Fibroblast of lung (primary cell): ENCODE data around the gene CD84. TPM values are rescaled to one million over a fixed set of nuclear protein-coding genes. Genes with fewer than 3 reads are reported as not detected.

ENCODE experiments used
- DNase-seq, 2 donors: peaks; one replicate each; pipeline versions ENCODE4 v3.0.0 to v3.0.0-alpha.2; 2010; ENCODE audit warnings: low read depth in 2 of 2
- H2AFZ ChIP-seq: 2 replicates; pipeline ENCODE4 v1.5.1; 2012; ENCODE audit warnings: low read length, control low read depth, inconsistent platforms
- H3K27ac ChIP-seq: 2 replicates; pipeline ENCODE4 v1.5.1; 2011; ENCODE audit warnings: low read length, control low read depth; ENCODE audit not compliant: insufficient read depth
- H3K27me3 ChIP-seq: 2 replicates; pipeline ENCODE4 v1.5.1; 2011; ENCODE audit warnings: mild to moderate bottlenecking, low read length; ENCODE audit not compliant: control insufficient read depth, insufficient read depth
- H3K36me3 ChIP-seq: 2 replicates; pipeline ENCODE4 v1.5.1; 2011; ENCODE audit warnings: low read length; ENCODE audit not compliant: control insufficient read depth, insufficient read depth
- H3K4me1 ChIP-seq: 2 replicates; pipeline ENCODE4 v1.5.1; 2011; ENCODE audit warnings: low read length; ENCODE audit not compliant: control insufficient read depth, insufficient read depth; ENCODE audit errors: extremely low read depth
- H3K4me2 ChIP-seq: 2 replicates; pipeline ENCODE4 v1.5.1; 2011; ENCODE audit warnings: low read length, control low read depth; ENCODE audit not compliant: insufficient read depth; ENCODE audit errors: extremely low read depth
- H3K4me3 ChIP-seq, 4 experiments: fragments of 200-600 bp in 1 of 4; sonication (generic) in 1 of 4; replicated peaks in 1 of 4; 2 replicates each; pipeline ENCODE4 v1.5.1; 2011 to 2016; ENCODE audit warnings: low read length in 4 of 4, low read depth in 3 of 4, mild to moderate bottlenecking in 3 of 4, control low read depth in 2 of 4, inconsistent platforms in 1 of 4, mixed read lengths in 1 of 4; ENCODE audit not compliant: insufficient read depth in 1 of 4; ENCODE audit errors: control extremely low read depth in 1 of 4
- H3K79me2 ChIP-seq: 2 replicates; pipeline ENCODE4 v1.5.1; 2012; ENCODE audit warnings: mild to moderate bottlenecking, low read length, inconsistent platforms; ENCODE audit not compliant: control insufficient read depth, insufficient read depth
- H3K9ac ChIP-seq: 2 replicates; pipeline ENCODE4 v1.5.1; 2011; ENCODE audit warnings: mild to moderate bottlenecking, low read length, control low read depth; ENCODE audit not compliant: insufficient read depth
- H3K9me3 ChIP-seq: 2 replicates; pipeline ENCODE4 v1.5.1; 2012; ENCODE audit warnings: low read depth, low read length; ENCODE audit not compliant: control insufficient read depth, insufficient read depth
- H4K20me1 ChIP-seq: 2 replicates; pipeline ENCODE4 v1.5.1; 2011; ENCODE audit warnings: low read length; ENCODE audit not compliant: control insufficient read depth, insufficient read depth; ENCODE audit errors: extremely low read depth
- CTCF ChIP-seq, 2 donors: IDR thresholded peaks in 1 of 2; conservative IDR thresholded peaks in 1 of 2; 1 replicate in 1 of 2; 2 replicates in 1 of 2; pipeline ENCODE4 v1.5.1; 2011 to 2012; ENCODE audit warnings: low read length in 2 of 2, control low read depth in 1 of 2, inconsistent platforms in 1 of 2, low read depth in 1 of 2, mild to moderate bottlenecking in 1 of 2
- EZH2 ChIP-seq: IDR thresholded peaks from 2 replicates; pipeline ENCODE4 v1.5.1; 2012; ENCODE audit warnings: low read length, control low read depth, mild to moderate bottlenecking; ENCODE audit errors: missing control alignments
- polyA plus RNA-seq, 2 donors: library from polyadenylated mRNA; depleted of rRNA in 1 of 2; stranded (reverse) in 1 of 2; unstranded in 1 of 2; fragments of >200 nt; gene quantifications; 2 replicates each; pipeline ENCODE4 v1.2.1, GENCODE V29; 2011 to 2012; ENCODE audit warnings: missing spikeins in 1 of 2
- total RNA-seq: library from RNA; depleted of rRNA; stranded (reverse); fragments of >200 nt; gene quantifications from 2 replicates; pipeline ENCODE4 v1.2.1, GENCODE V29; 2014

Gene CD84
- total and polyA plus RNA-seq, 2 donors (not counting 1 experiment from before 2014, with no cell fraction given): not detected

- no peak overlapping the region for H3K27ac ChIP-seq
- no peak for TF ChIP-seq CTCF (conservative IDR thresholded peaks at IDR 0.05 in 1 of 2, IDR thresholded peaks at IDR 0.05 in 1 of 2; ENCODE audit: low read depth in 1 of 2, low read length in 2 of 2)
- TF ChIP-seq EZH2: no peak
- H3K9ac ChIP-seq: no peak overlapping the region
- no peak overlapping the region for H2AFZ ChIP-seq
- H3K4me1 ChIP-seq: no peaks in the 10 kb centered on the region
- H3K79me2 ChIP-seq: no peaks in the 10 kb centered on the region
- DNase-seq: no peak
- no peak overlapping the region for H3K4me2 ChIP-seq
- H3K36me3 ChIP-seq: no peaks in the 10 kb centered on the region
- no peaks in the 10 kb centered on the region for H4K20me1 ChIP-seq
- H3K4me3 ChIP-seq: no peak overlapping the region
- no peaks in the 10 kb centered on the region for H3K9me3 ChIP-seq
- no peaks in the 10 kb centered on the region for H3K27me3 ChIP-seq
These were observed 25.5 kb downstream of the CD84 start for GRCh38 chr1:160553778-160554177.

DNA sequence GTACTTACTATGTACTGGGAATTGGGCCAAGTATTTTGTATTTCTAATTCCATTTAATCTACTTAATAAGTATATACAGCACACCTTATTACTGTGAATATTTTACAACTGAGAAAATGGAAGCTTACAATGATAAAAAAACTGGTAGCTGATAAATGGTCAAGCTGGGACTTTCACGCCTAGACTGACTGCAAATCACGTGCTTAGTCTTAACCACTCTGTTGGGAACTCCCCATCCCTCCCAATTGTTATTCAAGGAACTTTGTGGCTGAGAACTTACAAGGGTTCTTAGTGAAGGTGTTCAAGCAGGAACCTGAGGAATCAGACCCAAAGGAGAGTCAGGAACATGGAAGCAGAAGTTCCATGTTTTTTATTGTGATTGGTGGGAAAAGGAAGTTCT is 26.9 kb downstream of the CD84 start:
- Histone ChIP-seq H3K9ac (no peak overlapping the region), H3K27me3 (no peaks in the 10 kb centered on the region), H3K4me2 (no peak overlapping the region), H3K79me2 (no peaks in the 10 kb centered on the region), H2AFZ (no peak overlapping the region), H4K20me1 (no peaks in the 10 kb centered on the region), H3K27ac (no peak overlapping the region), H3K9me3 (no peaks in the 10 kb centered on the region), H3K4me1 (no peaks in the 10 kb centered on the region), H3K36me3 (no peaks in the 10 kb centered on the region), H3K4me3 (no peak overlapping the region)
- DNase-seq: no peak
- no peak for TF ChIP-seq EZH2
- TF ChIP-seq CTCF (conservative IDR thresholded peaks at IDR 0.05 in 1 of 2, IDR thresholded peaks at IDR 0.05 in 1 of 2; ENCODE audit: low read depth in 1 of 2, low read length in 2 of 2): no peak

GRCh38 chr1:160550572-160551034 is 28.7 kb downstream of the CD84 start:
- Histone ChIP-seq H2AFZ (no peak overlapping the region), H3K36me3 (no peaks in the 10 kb centered on the region), H3K27me3 (no peaks in the 10 kb centered on the region), H3K9ac (no peak overlapping the region), H3K4me2 (no peak overlapping the region), H3K4me1 (no peaks in the 10 kb centered on the region), H3K79me2 (no peaks in the 10 kb centered on the region), H4K20me1 (no peaks in the 10 kb centered on the region), H3K9me3 (no peaks in the 10 kb centered on the region), H3K27ac (no peak overlapping the region), H3K4me3 (no peak overlapping the region)
- DNase-seq: no peak
- TF ChIP-seq EZH2 (no peak), CTCF (conservative IDR thresholded peaks at IDR 0.05 in 1 of 2, IDR thresholded peaks at IDR 0.05 in 1 of 2; ENCODE audit: low read depth in 1 of 2, low read length in 2 of 2) (no peak)
